H1 (cell line): Measurements from ENCODE around the gene FAM221B. TPM values are rescaled to one million over a fixed set of nuclear protein-coding genes. Genes with fewer than 3 reads are reported as not detected.

Source experiments
- CTCF ChIA-PET: fragments of 300-600 bp; sonication (Branson Sonifier 250); formaldehyde crosslinking; loops from one replicate; lab custom pipeline; 2021; ENCODE audit not compliant: partially characterized antibody; lab: Charles Lee
- POLR2A ChIA-PET: fragments of 300-600 bp; sonication (Branson Sonifier 250); formaldehyde crosslinking; loops from one replicate; lab custom pipeline; 2021; ENCODE audit warnings: inconsistent platforms; ENCODE audit not compliant: partially characterized antibody; lab: Charles Lee
- DNase-seq, 2 experiments: peaks; one replicate each; pipeline versions ENCODE4 v3.0.0 to v3.0.0-alpha.2; 2010 to 2022; ENCODE audit warnings: low spot score in 2 of 2, low read depth in 1 of 2, mixed read lengths in 1 of 2
- FAIRE-seq: peaks from 2 replicates; lab custom pipeline; 2011; peaks lifted over from hg19 to GRCh38; lab: Jason Lieb, UNC
- H2AFZ ChIP-seq: 2 replicates; pipeline ENCODE4 v1.8.1; 2012; ENCODE audit warnings: low read length, inconsistent platforms
- H2AK5ac ChIP-seq: 2 replicates; pipeline ENCODE4 v1.6.1; 2013; ENCODE audit warnings: low read depth, low read length
- H2BK120ac ChIP-seq: replicated peaks from 2 replicates; pipeline ENCODE3; 2013; ENCODE audit warnings: low read depth, low read length, inconsistent platforms
- H2BK12ac ChIP-seq: 2 replicates; pipeline ENCODE4 v1.6.1; 2013; ENCODE audit warnings: low read depth, low read length
- H2BK15ac ChIP-seq: 2 replicates; pipeline ENCODE4 v1.6.1; 2013; ENCODE audit warnings: low read length
- H2BK20ac ChIP-seq: 2 replicates; pipeline ENCODE4 v1.6.1; 2013; ENCODE audit warnings: low read length
- H2BK5ac ChIP-seq: 2 replicates; pipeline ENCODE4 v1.6.1; 2013; ENCODE audit warnings: low read depth, low read length
- H3K14ac ChIP-seq: 2 replicates; pipeline ENCODE4 v1.6.1; 2013; ENCODE audit warnings: inconsistent platforms; ENCODE audit not compliant: insufficient read length
- H3K18ac ChIP-seq: 2 replicates; pipeline ENCODE4 v1.6.1; 2013; ENCODE audit warnings: low read length; ENCODE audit errors: extremely low read depth
- H3K23ac ChIP-seq: 2 replicates; pipeline ENCODE4 v1.6.1; 2013; ENCODE audit warnings: inconsistent platforms; ENCODE audit not compliant: insufficient read length
- H3K23me2 ChIP-seq: 2 replicates; pipeline ENCODE4 v1.6.1; 2013; ENCODE audit warnings: low read depth, low read length
- H3K27ac ChIP-seq: 2 replicates; pipeline ENCODE4 v1.6.1; 2011; ENCODE audit warnings: low read depth, low read length, inconsistent platforms
- H3K27me3 ChIP-seq, 4 experiments: replicated peaks in 1 of 4; 1 replicate in 1 of 4; 2 replicates in 3 of 4; pipeline versions ENCODE4 v1.6.1 to v1.8.1; 2011 to 2013; ENCODE audit warnings: low read length in 3 of 4, mild to moderate bottlenecking in 3 of 4, inconsistent platforms in 2 of 4, mixed read lengths in 2 of 4, moderate library complexity in 1 of 4; ENCODE audit not compliant: control insufficient read depth in 3 of 4, insufficient read depth in 3 of 4; ENCODE audit errors: extremely low read depth in 1 of 4
- H3K36me3 ChIP-seq, 4 experiments: 2 replicates each; pipeline versions ENCODE4 v1.6.1 to v1.8.1; 2011 to 2013; ENCODE audit warnings: mild to moderate bottlenecking in 4 of 4, low read length in 3 of 4, moderate library complexity in 2 of 4, control low read depth in 1 of 4, inconsistent platforms in 1 of 4; ENCODE audit not compliant: insufficient read depth in 4 of 4, control insufficient read depth in 2 of 4
- H3K4ac ChIP-seq: replicated peaks from 2 replicates; pipeline ENCODE3; 2013; ENCODE audit warnings: low read length, low read depth, mixed read lengths, inconsistent platforms; ENCODE audit not compliant: insufficient read length
- H3K4me1 ChIP-seq, 4 experiments: replicated peaks in 1 of 4; 1 replicate in 1 of 4; 2 replicates in 3 of 4; pipeline versions ENCODE4 v1.6.1 to v1.8.1; 2011 to 2013; ENCODE audit warnings: low read length in 3 of 4, inconsistent platforms in 2 of 4, mixed read lengths in 1 of 4; ENCODE audit not compliant: insufficient read depth in 4 of 4, control insufficient read depth in 3 of 4
- H3K4me2 ChIP-seq, 2 experiments: 2 replicates each; pipeline versions ENCODE4 v1.6.1 to v1.8.1; 2011 to 2013; ENCODE audit warnings: low read depth in 2 of 2, low read length in 2 of 2, control low read depth in 1 of 2, inconsistent platforms in 1 of 2, mild to moderate bottlenecking in 1 of 2; ENCODE audit not compliant: insufficient read depth in 1 of 2
- H3K4me3 ChIP-seq, 4 experiments: fragments of 200-600, 300-600 bp in 1 of 4; sonication (generic), shearing (Covaris generic), sonication (Bioruptor Twin) in 1 of 4; 2 replicates each; pipeline versions ENCODE4 v1.5.1 to v1.8.1; 2011 to 2016; ENCODE audit warnings: low read length in 4 of 4, low read depth in 3 of 4, control low read depth in 2 of 4, inconsistent platforms in 2 of 4, mild to moderate bottlenecking in 2 of 4, mixed read lengths in 1 of 4, moderate library complexity in 1 of 4; ENCODE audit not compliant: insufficient read depth in 2 of 4; ENCODE audit errors: extremely low read depth in 1 of 4
- H3K56ac ChIP-seq: replicated peaks from 2 replicates; pipeline ENCODE3; 2013; ENCODE audit warnings: low read depth, mild to moderate bottlenecking, mixed read lengths, low read length, inconsistent platforms; ENCODE audit not compliant: insufficient read length
- H3K79me1 ChIP-seq: 2 replicates; pipeline ENCODE4 v1.6.1; 2013; ENCODE audit warnings: low read depth, low read length, control low read depth
- H3K79me2 ChIP-seq, 2 experiments: 2 replicates each; pipeline versions ENCODE4 v1.6.1 to v1.8.1; 2012 to 2013; ENCODE audit warnings: low read length in 2 of 2, mild to moderate bottlenecking in 2 of 2, inconsistent platforms in 1 of 2; ENCODE audit not compliant: insufficient read depth in 2 of 2, control insufficient read depth in 1 of 2
- H3K9ac ChIP-seq, 4 experiments: replicated peaks in 1 of 4; 1 replicate in 1 of 4; 2 replicates in 3 of 4; pipeline versions ENCODE4 v1.6.1 to v1.8.1; 2011 to 2013; ENCODE audit warnings: low read depth in 3 of 4, low read length in 3 of 4, control low read depth in 2 of 4, mild to moderate bottlenecking in 2 of 4, moderate library complexity in 2 of 4, inconsistent platforms in 1 of 4; ENCODE audit errors: extremely low read depth in 1 of 4
- H3K9me3 ChIP-seq, 2 experiments: 2 replicates each; pipeline versions ENCODE4 v1.6.1 to v1.8.1; 2012 to 2013; ENCODE audit warnings: mild to moderate bottlenecking in 2 of 2, moderate library complexity in 2 of 2, control low read depth in 1 of 2, inconsistent platforms in 1 of 2, low read depth in 1 of 2, low read length in 1 of 2, mixed read lengths in 1 of 2; ENCODE audit not compliant: insufficient read depth in 2 of 2
- H4K20me1 ChIP-seq, 2 experiments: replicated peaks in 1 of 2; 2 replicates each; pipeline versions ENCODE3 to v1.8.1; 2011 to 2013; ENCODE audit warnings: inconsistent platforms in 2 of 2, low read length in 2 of 2, mild to moderate bottlenecking in 1 of 2; ENCODE audit not compliant: insufficient read depth in 2 of 2, control insufficient read depth in 1 of 2
- H4K5ac ChIP-seq: 2 replicates; pipeline ENCODE4 v1.6.1; 2013; ENCODE audit warnings: low read length, low read depth, mixed read lengths, inconsistent platforms; ENCODE audit not compliant: insufficient read length
- H4K8ac ChIP-seq: 2 replicates; pipeline ENCODE4 v1.8.0; 2013; ENCODE audit warnings: mild to moderate bottlenecking, moderate library complexity, low read length, inconsistent platforms; ENCODE audit not compliant: insufficient read depth; ENCODE audit errors: extremely low read depth
- H4K91ac ChIP-seq: replicated peaks from 2 replicates; pipeline ENCODE3; 2013; ENCODE audit warnings: low read length, mixed read lengths, inconsistent platforms; ENCODE audit not compliant: insufficient read length
- ASH2L ChIP-seq: fragments of 200-600, 300-600 bp; sonication (generic); IDR thresholded peaks from one replicate; pipeline ENCODE4 v1.7.1; 2017; ENCODE audit warnings: low read length
- CHD1 ChIP-seq: IDR thresholded peaks from 2 replicates; pipeline ENCODE4 v1.6.1; 2012; ENCODE audit warnings: low read depth, low read length, improper control_type of control experiment
- E2F6 ChIP-seq: IDR thresholded peaks from 2 replicates; pipeline ENCODE4 v1.6.1; 2012; ENCODE audit warnings: inconsistent platforms
- HDAC6 ChIP-seq: IDR thresholded peaks from one replicate; pipeline ENCODE4 v1.7.1; 2012; ENCODE audit warnings: low read depth, mild to moderate bottlenecking, inconsistent platforms, low read length, moderate library complexity
- KDM1A ChIP-seq: fragments of 200-600, 300-600 bp; sonication (generic); IDR thresholded peaks from 2 replicates; pipeline ENCODE4 v1.7.1; 2016; ENCODE audit warnings: mild to moderate bottlenecking, low read length, borderline replicate concordance
- KDM4A ChIP-seq: IDR thresholded peaks from one replicate; pipeline ENCODE4 v1.7.1; 2012; ENCODE audit warnings: low read depth, mild to moderate bottlenecking, moderate library complexity, low read length, inconsistent platforms; ENCODE audit not compliant: severe bottlenecking
- MAFK ChIP-seq: IDR thresholded peaks from 2 replicates; pipeline ENCODE4 v1.6.1; 2012; ENCODE audit warnings: low read depth, mild to moderate bottlenecking, improper control_type of control experiment, low read length
- PHF8 ChIP-seq: fragments of 200-600 bp; sonication (generic); conservative IDR thresholded peaks from 2 replicates; pipeline ENCODE4 v1.7.1; 2012; ENCODE audit warnings: low read depth, mild to moderate bottlenecking, inconsistent platforms, low read length, moderate library complexity
- RBBP5 ChIP-seq: IDR thresholded peaks from 2 replicates; pipeline ENCODE4 v1.7.1; 2012; ENCODE audit warnings: low read depth, mild to moderate bottlenecking, inconsistent platforms, low read length, moderate library complexity, borderline replicate concordance
- TAF7 ChIP-seq: optimal IDR thresholded peaks from 2 replicates; pipeline ENCODE3; 2011; ENCODE audit warnings: low read depth, mild to moderate bottlenecking, inconsistent platforms, low read length, moderate library complexity, borderline replicate concordance
- TBP ChIP-seq: IDR thresholded peaks from 2 replicates; pipeline ENCODE4 v1.6.1; 2011; ENCODE audit warnings: low read depth, low read length, improper control_type of control experiment
- WGBS, 2 experiments: shearing (Covaris generic) in 1 of 2; methylation state at CpG; one replicate each; pipeline versions ENCODE4 v1.1.6 to v1.1.7; 2013 to 2015; ENCODE audit warnings: low lambda C conversion rate in 2 of 2, mixed read lengths in 2 of 2, inconsistent platforms in 1 of 2, low coverage in 1 of 2, missing lambda C conversion rate in 1 of 2; ENCODE audit not compliant: insufficient replicate concordance in 2 of 2, insufficient coverage in 1 of 2, insufficient read length in 1 of 2; ENCODE audit errors: extremely low coverage in 1 of 2, missing lambda C conversion rate in 1 of 2; 5-methylcytosine and 5-hydroxymethylcytosine counted together
- polyA plus RNA-seq, 7 experiments: library from polyadenylated mRNA; depleted of rRNA in 3 of 7; stranded (reverse) in 5 of 7; unstranded in 2 of 7; fragments of >200 nt in 5 of 7; fragments of 200-250 nt in 2 of 7; gene quantifications; 1 replicate in 5 of 7; 2 replicates in 1 of 7; 4 replicates in 1 of 7; pipeline versions ENCODE4 v1.2.1 to v1.2.3, GENCODE V29; 2011 to 2013; ENCODE audit warnings: missing spikeins in 2 of 7, mixed read lengths in 2 of 7
- total RNA-seq: library from RNA; stranded (reverse); fragmentation: NEBNext Ultra II Directional; extraction: Animal tissue kit (Norgen Biotek cat#: 25700); gene quantifications from 2 replicates; pipeline ENCODE4 v1.2.1, GENCODE V29; 2021

Gene FAM221B
- total and polyA plus RNA-seq, 2 of the 8 experiments (the other 6 are each of a cell fraction or from before 2014, with no cell fraction given): not detected

- Histone ChIP-seq H3K27ac (no peak overlapping the region), H4K91ac (no peak overlapping the region), H3K14ac (no peak overlapping the region), H4K5ac (no peak overlapping the region), H3K18ac (no peak overlapping the region), H2BK20ac (no peak overlapping the region), H3K56ac (no peak overlapping the region), H4K8ac (no peak overlapping the region), H3K4ac (no peak overlapping the region), H3K9ac (no peak overlapping the region), H2AFZ (no peak overlapping the region), H3K79me1 (no peaks in the 10 kb centered on the region), H3K9me3 (no peaks in the 10 kb centered on the region), H4K20me1 (peaks cover 0 to 2% of the 10 kb centered on the region in 2 experiments), H3K36me3 (peaks cover 0 to 4% (median 0%) of the 10 kb centered on the region in 4 experiments; a peak in 2 of 8 replicates), H3K4me3 (no peak overlapping the region), H3K4me2 (no peak overlapping the region), H3K79me2 (no peaks in the 10 kb centered on the region), H2AK5ac (no peak overlapping the region), H2BK5ac (no peak overlapping the region), H3K4me1 (peaks cover 0 to 7% (median 4%) of the 10 kb centered on the region in 4 experiments; a peak in 6 of 7 replicates), H2BK15ac (no peak overlapping the region), H3K23ac (no peak overlapping the region), H2BK120ac (no peak overlapping the region), H2BK12ac (no peak overlapping the region), H3K27me3 (peaks cover 0 to 3% (median 2%) of the 10 kb centered on the region in 4 experiments; a peak in 1 of 7 replicates), H3K23me2 (peaks cover 4% of the 10 kb centered on the region)
- FAIRE-seq (no peak), DNase-seq (no peak)
- CTCF ChIA-PET: interaction anchor here (0.9 to 6.2 kb wide), 5 partner anchors 17 to 99 kb away, joined by 3 to 115 read pairs (median 7); partner anchors contain the start of genes FAM221B, SPAAR and TMEM8B
- no peak for TF ChIP-seq TAF7
- no peak for TF ChIP-seq KDM4A
- TF ChIP-seq KDM1A: no peak
- TF ChIP-seq PHF8: no peak
- no peak for TF ChIP-seq ASH2L
- TF ChIP-seq HDAC6: no peak
- no peak for TF ChIP-seq MAFK
- no peak for TF ChIP-seq TBP
- TF ChIP-seq E2F6: no peak
- no peak for TF ChIP-seq RBBP5
- no peak for TF ChIP-seq CHD1
- POLR2A ChIA-PET: interaction anchor here (1.5 to 2.9 kb wide), 3 partner anchors 17 to 78 kb away, joined by 3 to 7 read pairs (median 5); partner anchors contain the start of genes CREB3 and TLN1
- 93% methylated on average over 7 of the region's 7 CpGs; no CpG with 5 or more reads in 1 of the 2 experiments for WGBS, 2 experiments
Measured at GRCh38 chr9:35810122-35810521, 18.4 kb downstream of the FAM221B start.
